Dendritic cell treated with granulocyte-macrophage colony-stimulating factor and Interleukin-4, amounts not matched to agents 40 ng/mL and 50 ng/mL, for 4 days (primary cell): ENCODE measurements around the gene C1orf50.
"Not testable (repeated sequence)": the region's sequence is repeated elsewhere in the genome, so short reads cannot be mapped to it uniquely, and the experiment has no call there.

Experiments
- H3K27ac Mint-ChIP-seq: one replicate; pipeline ENCODE4 v1.8.0; 2022; ENCODE audit warnings: mild to moderate bottlenecking, mixed read lengths
- H3K27me3 Mint-ChIP-seq: one replicate; pipeline ENCODE4 v1.8.0; 2022; ENCODE audit warnings: mild to moderate bottlenecking, mixed read lengths
- H3K36me3 Mint-ChIP-seq: one replicate; pipeline ENCODE4 v1.8.0; 2022; ENCODE audit warnings: low read depth, mixed read lengths
- H3K4me1 Mint-ChIP-seq: one replicate; pipeline ENCODE4 v1.8.0; 2022; ENCODE audit warnings: low read depth, mixed read lengths
- H3K4me3 Mint-ChIP-seq: one replicate; pipeline ENCODE4 v1.8.0; 2022; ENCODE audit warnings: mild to moderate bottlenecking, moderate library complexity, mixed read lengths
- H3K9me3 Mint-ChIP-seq: one replicate; pipeline ENCODE4 v1.8.0; 2022; ENCODE audit warnings: mixed read lengths
- intact Hi-C: fragments of 100-400 bp; cut with micrococcal nuclease; formaldehyde crosslinking; loops from one replicate; pipeline ENCODE4 v1.15.0; 2022

C1orf50 gene

DNA sequence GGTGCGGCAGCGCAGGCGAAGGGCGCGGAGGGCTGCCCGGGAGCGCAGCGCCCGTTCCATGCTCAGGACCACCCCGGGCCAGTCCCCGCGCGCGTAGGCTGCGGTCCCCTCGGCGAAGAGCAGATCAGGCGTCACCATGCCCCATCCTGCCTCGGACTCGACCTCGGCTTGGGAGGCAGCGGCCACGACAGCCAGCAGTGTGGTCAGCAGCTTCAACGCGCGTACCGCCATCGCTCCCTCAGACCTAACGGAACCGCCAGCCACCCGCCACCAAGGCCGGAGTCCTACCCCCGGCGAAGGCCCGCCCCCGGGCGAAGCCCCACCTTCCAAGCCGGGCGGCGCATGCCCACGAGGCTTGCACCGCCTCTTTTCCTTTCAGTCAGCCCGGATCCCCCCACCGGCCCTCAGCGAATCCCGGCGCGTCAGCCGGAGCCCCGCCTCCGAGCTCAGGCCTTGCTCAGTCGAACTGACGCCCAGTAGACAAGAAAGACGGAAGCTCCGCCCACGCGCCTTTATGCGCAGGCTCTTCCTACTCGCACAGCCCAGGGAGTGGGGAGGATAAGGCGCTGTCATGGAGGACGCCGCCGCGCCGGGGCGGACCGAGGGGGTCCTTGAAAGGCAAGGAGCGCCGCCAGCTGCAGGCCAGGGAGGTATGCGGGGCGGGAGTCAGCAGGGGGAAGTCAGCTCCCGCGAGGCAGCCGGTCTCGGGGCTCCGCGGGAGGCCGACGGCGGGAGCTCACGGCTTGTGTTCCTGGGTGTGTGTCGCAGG is at the start of gene C1orf50, which contains the start of gene P3H1:
Gene C1orf50, plus strand, starts transcription at position 509 of the 769 bp plus-strand sequence. Its CDS starts 63 bp downstream, at position 572.
Gene P3H1, minus strand, starts transcription at position 288 of the 769 bp plus-strand sequence. Its CDS starts 57 bp downstream, at position 231.
- Mint-ChIP-seq H3K36me3 (peaks cover 32% of the 10 kb centered on the region), H3K27ac (no peak within 1 kb of the TSS), H3K4me1 (peaks cover 39% of the 10 kb centered on the region), H3K4me3 (no peak within 1 kb of the TSS), H3K9me3 (no peaks in the 10 kb centered on the region), H3K27me3 (no peaks in the 10 kb centered on the region)
- intact Hi-C loops = loop anchor here (2.0 to 5.0 kb wide), 2 partner anchors 50 to 85 kb away; partner anchors contain the start of genes ERMAP, SVBP and YBX1

DNA sequence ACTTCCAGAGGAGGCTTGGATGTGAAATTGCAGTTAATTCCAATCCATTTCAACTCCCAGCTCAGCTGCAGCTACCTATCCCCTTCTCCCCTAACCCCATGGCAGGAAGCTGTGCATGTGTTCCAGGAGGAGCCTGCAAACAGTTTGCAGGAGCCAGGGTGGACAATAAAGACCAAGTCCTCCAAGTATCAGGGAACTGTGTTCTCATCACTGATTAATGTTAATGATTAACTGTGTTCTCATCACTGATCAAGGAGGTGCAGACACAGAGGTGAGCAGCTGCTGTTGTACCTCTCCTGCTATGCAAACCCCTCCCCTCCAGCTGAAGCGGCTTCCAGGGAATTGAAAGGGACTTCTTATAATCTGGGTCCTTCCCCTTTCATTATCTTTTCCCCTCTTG is 46.2 kb upstream of the C1orf50 start:
- Mint-ChIP-seq H3K36me3 (peaks cover 29% of the 10 kb centered on the region), H3K4me1 (no peaks in the 10 kb centered on the region), H3K9me3 (no peaks in the 10 kb centered on the region), H3K4me3 (no peak overlapping the region), H3K27me3 (no peaks in the 10 kb centered on the region), H3K27ac (no peak overlapping the region)
- intact Hi-C loops = no loop called here

DNA sequence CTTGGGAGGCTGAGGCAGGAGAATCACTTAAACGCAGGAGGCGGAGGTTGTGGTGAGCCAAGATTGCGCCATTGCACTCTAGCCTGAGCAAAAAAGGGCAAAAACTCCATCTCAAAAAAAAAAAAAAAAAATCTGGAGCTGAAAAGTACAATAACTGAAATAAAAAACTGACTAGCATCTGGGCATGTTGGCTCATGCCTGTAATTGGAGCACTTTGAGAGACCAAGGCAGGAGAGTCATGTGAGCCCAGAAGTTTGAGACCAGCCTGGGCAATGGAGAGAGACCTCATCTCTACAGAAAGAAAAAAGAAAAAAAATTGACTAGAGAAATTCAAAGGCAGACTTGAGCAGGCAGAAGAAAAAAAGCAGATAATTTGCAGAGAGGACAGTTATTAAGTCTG is 45.1 kb upstream of the C1orf50 start:
- peaks cover 18% of the 10 kb centered on the region for H3K36me3 Mint-ChIP-seq
- no peak overlapping the region for H3K4me3 Mint-ChIP-seq
- H3K4me1 Mint-ChIP-seq = no peaks in the 10 kb centered on the region
- no peak overlapping the region for H3K27ac Mint-ChIP-seq
- no peaks in the 10 kb centered on the region for H3K27me3 Mint-ChIP-seq
- H3K9me3 Mint-ChIP-seq = no peaks in the 10 kb centered on the region
- intact Hi-C loops = no loop called here

DNA sequence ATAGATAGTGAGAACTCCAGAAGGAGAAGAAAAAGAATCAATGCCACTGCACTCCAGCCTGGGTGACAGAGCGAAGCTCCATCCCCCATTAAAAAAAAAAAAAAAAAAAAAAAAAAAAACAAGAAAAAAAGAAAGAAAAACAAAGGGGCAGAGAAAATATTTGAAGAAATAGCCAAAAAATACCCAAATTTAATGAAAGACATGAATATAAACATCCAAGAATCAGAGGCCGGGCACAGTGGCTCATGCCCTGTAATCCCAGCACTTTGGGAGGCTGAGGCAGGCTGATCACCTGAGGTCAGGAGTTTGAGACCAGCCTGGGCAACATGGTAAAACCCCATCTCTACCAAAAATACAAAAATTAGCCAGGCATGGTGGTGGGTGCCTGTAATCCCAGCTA is 44.6 kb upstream of the C1orf50 start:
- intact Hi-C loops, H3K27me3 Mint-ChIP-seq, H3K9me3 Mint-ChIP-seq, H3K4me3 Mint-ChIP-seq, H3K27ac Mint-ChIP-seq, H3K4me1 Mint-ChIP-seq: not testable (repeated sequence)
- peaks cover 13% of the 10 kb centered on the region for H3K36me3 Mint-ChIP-seq

DNA sequence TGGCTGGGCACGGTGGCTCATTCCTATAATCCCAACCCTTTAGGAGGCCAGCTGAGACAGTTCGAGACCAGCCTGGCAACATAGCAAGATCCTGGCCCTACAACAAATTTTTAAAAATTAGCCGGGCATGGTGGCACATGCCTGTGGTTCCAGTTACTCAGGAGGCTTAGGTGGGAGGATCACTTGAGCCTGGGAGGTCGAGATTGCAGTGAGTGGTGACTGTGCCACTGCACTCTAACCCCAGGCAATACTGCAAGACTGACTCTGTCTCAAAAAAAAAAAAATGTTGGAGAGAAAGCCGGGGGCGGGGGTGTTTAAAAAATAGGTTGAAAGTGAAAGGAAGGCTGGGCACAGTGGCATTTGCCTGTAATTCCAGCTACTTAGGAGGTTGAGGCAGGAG is 43.5 kb upstream of the C1orf50 start:
- no peaks in the 10 kb centered on the region for H3K4me1 Mint-ChIP-seq
- H3K4me3 Mint-ChIP-seq = no peak overlapping the region
- peaks cover 2% of the 10 kb centered on the region for H3K36me3 Mint-ChIP-seq
- no peak overlapping the region for H3K27ac Mint-ChIP-seq
- H3K27me3 Mint-ChIP-seq = no peaks in the 10 kb centered on the region
- H3K9me3 Mint-ChIP-seq = no peaks in the 10 kb centered on the region
- intact Hi-C loops = no loop called here

DNA sequence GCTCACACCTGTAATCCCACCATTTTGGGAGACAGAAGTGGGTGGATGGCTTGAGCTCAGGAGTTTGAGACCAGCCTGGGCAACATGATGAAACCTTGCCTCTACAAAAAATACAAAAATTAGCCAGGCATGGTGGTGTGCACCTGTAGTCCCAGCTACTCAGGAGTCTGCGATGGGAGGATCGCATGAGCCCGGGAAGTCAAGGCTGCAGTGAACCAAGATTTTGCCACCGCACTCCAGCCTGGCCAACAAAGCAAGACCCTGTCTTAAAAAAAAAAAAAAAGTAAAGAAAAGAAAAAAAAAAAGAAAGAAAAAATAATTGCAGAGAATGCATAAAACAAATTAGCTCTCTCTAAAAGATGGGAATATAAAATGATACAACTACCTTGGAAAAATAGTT is 41.2 kb upstream of the C1orf50 start:
- H3K36me3 Mint-ChIP-seq, intact Hi-C loops, H3K27me3 Mint-ChIP-seq, H3K4me3 Mint-ChIP-seq, H3K4me1 Mint-ChIP-seq, H3K9me3 Mint-ChIP-seq, H3K27ac Mint-ChIP-seq: not testable (repeated sequence)

DNA sequence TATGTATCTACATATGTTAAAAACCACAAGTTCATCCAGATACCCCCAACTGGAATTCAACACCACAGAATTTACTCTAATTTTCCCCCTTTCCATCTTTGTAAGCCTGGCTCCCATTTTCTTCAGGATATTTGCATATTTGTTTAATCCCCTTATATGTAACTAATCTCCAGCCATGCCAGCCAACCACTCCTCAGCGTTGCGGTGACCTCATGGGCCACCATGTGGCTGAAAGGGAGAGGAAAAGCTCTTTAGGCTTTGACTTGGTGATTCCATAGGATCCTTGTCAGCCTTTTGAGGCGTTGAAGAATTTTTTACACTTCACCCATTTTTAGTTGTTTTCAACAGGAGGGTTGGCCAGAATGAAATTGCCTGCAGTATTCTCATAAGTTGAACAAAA is 37.0 kb upstream of the C1orf50 start:
- Mint-ChIP-seq H3K9me3 (no peaks in the 10 kb centered on the region), H3K36me3 (no peaks in the 10 kb centered on the region), H3K27me3 (no peaks in the 10 kb centered on the region), H3K4me1 (peaks cover 5% of the 10 kb centered on the region), H3K27ac (no peak overlapping the region), H3K4me3 (no peak overlapping the region)
- intact Hi-C loops = no loop called here

DNA sequence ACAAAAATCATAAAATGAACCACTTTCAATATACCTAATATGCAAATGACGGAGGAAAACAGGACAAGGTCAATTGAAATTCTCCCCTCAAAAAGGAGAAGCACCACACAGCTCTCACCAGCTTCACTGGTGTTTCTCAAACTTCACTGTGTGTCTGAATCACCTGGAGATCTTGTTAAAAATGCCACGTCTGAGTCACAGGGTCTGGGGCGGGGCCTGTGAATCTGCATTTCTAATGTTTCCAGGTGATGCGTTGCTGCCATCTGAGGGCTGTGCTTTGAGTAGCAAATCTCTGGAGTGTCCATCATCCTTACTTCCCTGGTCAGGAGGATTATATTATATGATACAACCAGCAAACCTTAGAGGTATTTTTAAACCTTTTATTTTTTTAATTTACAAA is 36.1 kb upstream of the C1orf50 start:
- Mint-ChIP-seq H3K9me3 (no peaks in the 10 kb centered on the region), H3K4me1 (peaks cover 8% of the 10 kb centered on the region), H3K27me3 (no peaks in the 10 kb centered on the region), H3K36me3 (no peaks in the 10 kb centered on the region), H3K4me3 (no peak overlapping the region), H3K27ac (no peak overlapping the region)
- intact Hi-C loops = no loop called here

DNA sequence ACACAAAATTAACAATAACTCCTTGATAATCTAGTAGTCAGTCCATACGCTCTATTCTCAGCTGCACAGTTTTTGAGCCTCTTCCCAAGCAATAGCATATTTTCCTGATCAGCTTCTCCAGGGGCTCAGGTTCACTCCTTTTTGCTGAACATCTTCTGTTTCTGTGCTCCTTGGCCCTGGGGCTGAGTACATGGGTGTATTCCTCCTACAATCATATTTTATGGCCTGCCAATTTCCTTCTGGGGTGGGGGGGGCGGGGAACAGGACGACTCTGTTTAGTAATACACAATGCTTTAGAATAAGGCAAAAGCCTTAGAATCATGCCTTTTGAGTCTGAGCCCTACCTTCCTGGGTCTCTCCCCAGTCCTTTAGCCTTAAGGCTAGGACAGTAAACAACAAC is 35.5 kb upstream of the C1orf50 start:
- Mint-ChIP-seq H3K4me1 (peaks cover 14% of the 10 kb centered on the region), H3K4me3 (no peak overlapping the region), H3K27me3 (no peaks in the 10 kb centered on the region), H3K9me3 (no peaks in the 10 kb centered on the region), H3K36me3 (no peaks in the 10 kb centered on the region), H3K27ac (no peak overlapping the region)
- intact Hi-C loops = no loop called here

DNA sequence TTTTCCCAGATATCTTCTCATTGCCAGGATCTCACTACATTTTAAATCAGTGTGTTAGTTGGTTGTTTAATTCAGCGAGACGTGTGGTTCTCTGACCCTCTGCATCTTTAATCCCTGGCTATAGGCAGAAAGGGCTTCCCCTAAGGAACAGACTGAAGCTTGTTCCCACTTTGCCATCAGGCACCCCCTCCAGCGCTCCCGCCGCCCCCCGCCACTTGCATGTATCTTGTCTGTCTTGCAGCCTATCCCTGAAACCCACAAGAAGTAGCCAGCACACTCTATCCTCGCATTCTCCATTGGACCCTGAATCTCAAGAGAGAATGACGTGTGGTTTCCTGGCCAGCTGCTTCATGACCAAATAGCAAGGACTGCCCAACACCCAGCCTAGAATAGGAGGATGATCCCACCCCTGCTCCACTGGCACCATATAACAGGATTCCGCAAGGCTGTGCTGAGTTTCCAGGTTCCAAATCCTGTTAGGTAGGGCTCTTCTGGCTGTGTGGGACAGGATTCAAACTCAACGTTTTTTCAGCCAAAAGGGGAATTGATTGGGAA is 34.8 kb upstream of the C1orf50 start:
- intact Hi-C loops = no loop called here
- Mint-ChIP-seq H3K27me3 (no peaks in the 10 kb centered on the region), H3K36me3 (no peaks in the 10 kb centered on the region), H3K9me3 (no peaks in the 10 kb centered on the region), H3K4me3 (no peak overlapping the region), H3K27ac (no peak overlapping the region), H3K4me1 (peaks cover 20% of the 10 kb centered on the region)

DNA sequence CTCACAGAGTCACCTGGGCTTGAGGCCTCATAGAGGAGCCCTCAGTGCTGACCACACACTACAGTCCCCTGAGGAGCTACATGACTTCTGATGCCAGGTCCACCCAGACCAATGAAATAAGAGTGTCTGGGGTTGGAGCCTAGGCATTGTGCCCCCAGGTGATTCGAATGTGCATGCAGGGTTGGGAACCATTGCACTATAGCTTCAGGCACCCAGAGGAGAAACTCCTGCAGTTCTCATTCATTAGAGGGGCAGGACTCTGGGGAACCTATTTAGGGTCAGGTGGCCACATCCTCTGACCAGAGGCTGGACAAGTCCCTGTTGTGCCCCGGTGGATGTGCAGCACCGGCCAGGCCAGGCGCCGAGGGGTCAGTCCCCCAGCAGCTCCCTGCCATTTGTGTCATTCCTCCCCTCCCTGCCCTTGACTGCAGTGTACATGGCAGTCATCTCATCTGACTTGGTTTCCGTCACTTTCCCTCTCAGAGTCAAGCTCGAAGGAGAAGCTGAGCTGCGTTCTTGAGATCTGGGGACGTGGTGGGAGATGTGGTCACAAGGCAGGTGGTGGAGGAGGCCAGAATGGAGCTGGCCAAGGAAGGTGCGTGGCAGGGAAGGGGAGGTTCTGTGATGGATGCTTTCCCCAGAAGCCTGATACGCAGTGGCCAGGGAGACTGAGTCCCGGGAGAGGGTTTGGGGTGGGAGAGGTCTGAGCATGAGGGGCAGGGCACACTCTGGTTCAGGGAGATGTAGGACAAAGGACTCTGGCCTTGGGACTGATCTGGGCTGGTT is 33.4 kb upstream of the C1orf50 start:
- intact Hi-C loops = no loop called here
- H3K27ac Mint-ChIP-seq = peak overlapping the region; percentile 42

DNA sequence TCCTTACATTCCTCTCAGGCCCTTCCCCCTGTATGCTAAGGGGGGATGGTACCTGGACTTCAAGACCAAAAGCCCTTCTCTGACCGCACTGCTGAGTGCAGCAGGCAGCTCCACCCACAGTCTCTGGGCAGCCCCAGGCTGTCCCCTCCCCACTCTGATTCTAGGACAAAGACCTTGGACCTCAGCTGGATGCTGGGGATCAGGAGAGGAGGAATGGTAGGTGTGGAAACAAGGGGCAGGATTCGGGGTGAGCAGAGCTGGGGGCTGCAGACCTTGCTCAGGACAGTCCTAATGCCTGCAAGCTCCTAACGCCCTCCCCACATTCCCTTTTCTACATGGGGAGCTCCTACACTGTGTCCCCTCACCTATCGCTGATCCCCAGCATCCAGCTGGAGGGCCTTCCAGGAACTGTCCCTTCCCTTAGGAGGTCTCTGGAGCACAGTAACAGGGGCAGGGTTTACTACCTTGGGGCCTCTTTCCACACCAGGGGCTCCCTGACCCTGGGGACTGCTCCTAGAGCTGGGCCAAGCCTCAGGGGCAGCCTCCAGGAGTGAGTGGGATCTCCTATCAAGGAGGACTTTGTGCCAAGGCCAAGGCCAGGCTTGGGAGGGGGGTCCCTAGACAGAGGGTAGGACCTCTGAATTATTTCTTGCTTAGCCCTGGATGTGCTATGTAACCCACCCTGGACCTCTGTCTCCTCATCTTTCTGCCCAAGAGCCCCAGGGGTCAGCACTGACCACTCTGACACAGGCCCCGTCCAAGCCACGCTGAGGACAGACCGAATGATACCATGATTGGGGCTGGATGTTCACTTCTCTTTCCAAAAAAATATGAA is 32.6 kb upstream of the C1orf50 start:
- H3K27me3 Mint-ChIP-seq = no peaks in the 10 kb centered on the region
- H3K9me3 Mint-ChIP-seq = no peaks in the 10 kb centered on the region
- H3K27ac Mint-ChIP-seq = peak overlapping the region; percentile 42
- no peak overlapping the region for H3K4me3 Mint-ChIP-seq
- intact Hi-C loops = no loop called here
- peaks cover 34% of the 10 kb centered on the region for H3K4me1 Mint-ChIP-seq
- H3K36me3 Mint-ChIP-seq = no peaks in the 10 kb centered on the region

More for the DNA sequence above, 33.4 kb upstream of the C1orf50 start:
- H3K36me3 Mint-ChIP-seq = no peaks in the 10 kb centered on the region
- H3K4me3 Mint-ChIP-seq = no peak overlapping the region
- H3K4me1 Mint-ChIP-seq = peaks cover 33% of the 10 kb centered on the region
- no peaks in the 10 kb centered on the region for H3K9me3 Mint-ChIP-seq
- no peaks in the 10 kb centered on the region for H3K27me3 Mint-ChIP-seq

DNA sequence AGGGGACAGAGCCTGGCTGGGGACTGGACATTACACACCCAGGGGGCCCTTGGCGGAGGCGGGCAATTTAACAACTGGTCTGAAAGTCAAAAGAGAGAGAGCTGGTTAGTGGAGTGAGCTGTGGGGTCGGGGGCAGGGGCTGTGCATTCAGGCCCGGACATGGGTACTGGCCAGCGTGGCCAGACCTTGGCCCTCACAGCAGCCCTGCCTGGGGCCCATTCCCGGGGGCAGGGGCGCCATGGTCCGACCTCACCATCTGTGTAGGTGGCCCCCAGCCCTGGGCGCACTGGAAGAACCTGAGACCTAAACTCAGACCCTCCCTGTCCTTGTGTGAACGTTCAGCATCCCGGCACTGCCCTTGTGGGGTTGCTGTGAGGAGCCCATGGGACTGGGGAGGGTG is 32.0 kb upstream of the C1orf50 start:
- intact Hi-C loops = no loop called here
- no peaks in the 10 kb centered on the region for H3K36me3 Mint-ChIP-seq
- H3K27me3 Mint-ChIP-seq = no peaks in the 10 kb centered on the region
- H3K27ac Mint-ChIP-seq = no peak overlapping the region
- no peak overlapping the region for H3K4me3 Mint-ChIP-seq
- H3K9me3 Mint-ChIP-seq = no peaks in the 10 kb centered on the region
- peaks cover 38% of the 10 kb centered on the region for H3K4me1 Mint-ChIP-seq
